PC-3 (cell line): Measurements from ENCODE around the gene FEN1. TPM values are rescaled to one million over a fixed set of nuclear protein-coding genes. Genes with fewer than 3 reads are reported as not detected.

Experiments used
- ATAC-seq: fragments of 200-7000 bp; cut with Tn5 transposase; 2 replicates; pipeline ENCODE4 v1.9.1; 2020; ENCODE audit warnings: mild to moderate bottlenecking, moderate library complexity
- BruUV-seq: library from RNA; stranded (reverse); fragments of 400-500 nt; replicated peaks from 2 replicates; lab custom pipeline; 2021; lab: Mats Ljungman, UMichigan
- CTCF ChIA-PET: fragments of 300-600 bp; sonication (Branson Sonifier 250); formaldehyde crosslinking; loops from one replicate; lab custom pipeline; 2022; ENCODE audit warnings: antibody characterized with exemption; lab: Charles Lee
- POLR2A ChIA-PET: fragments of 300-600 bp; sonication (Branson Sonifier 250); formaldehyde crosslinking; loops from one replicate; lab custom pipeline; 2022; ENCODE audit warnings: antibody characterized with exemption; ENCODE audit not compliant: unreplicated experiment; lab: Charles Lee
- DNase-seq: peaks from one replicate; pipeline ENCODE4 v3.0.0-alpha.2; 2015
- H2AFZ ChIP-seq: fragments of 300-600 bp; sonication (generic); 2 replicates; pipeline ENCODE4 v1.6.0; 2016; ENCODE audit warnings: antibody characterized with exemption, low read length
- H3F3A ChIP-seq: fragments of 300-600 bp; sonication (generic); one replicate; pipeline ENCODE4 v1.6.0; 2017; ENCODE audit warnings: antibody characterized with exemption, low read length, control low read depth, mild to moderate bottlenecking; ENCODE audit not compliant: unreplicated experiment
- H3K27ac ChIP-seq: fragments of 300-600 bp; sonication (generic); 2 replicates; pipeline ENCODE4 v1.5.1; 2016; ENCODE audit warnings: mild to moderate bottlenecking, low read length
- H3K27me3 ChIP-seq: fragments of 300-600 bp; sonication (generic); 2 replicates; pipeline ENCODE4 v1.6.1; 2016; ENCODE audit warnings: low read length, mixed read lengths
- H3K36me3 ChIP-seq: fragments of 300-600 bp; sonication (generic); 2 replicates; pipeline ENCODE4 v1.6.1; 2016; ENCODE audit warnings: low read depth, mixed run types, low read length, mixed read lengths
- H3K4me1 ChIP-seq: fragments of 300-600 bp; sonication (generic); 2 replicates; pipeline ENCODE4 v1.5.1; 2016; ENCODE audit warnings: low read length; ENCODE audit not compliant: insufficient read depth
- H3K4me2 ChIP-seq: fragments of 300-600 bp; sonication (generic); 2 replicates; pipeline ENCODE4 v1.6.0; 2016; ENCODE audit warnings: low read length
- H3K4me3 ChIP-seq: fragments of 300-600 bp; sonication (generic); 2 replicates; pipeline ENCODE4 v1.5.1; 2016; ENCODE audit warnings: mild to moderate bottlenecking, low read length, mixed read lengths
- H3K79me2 ChIP-seq: fragments of 300-600 bp; sonication (generic); 2 replicates; pipeline ENCODE4 v1.6.1; 2017; ENCODE audit warnings: low read length, mixed read lengths
- H3K9ac ChIP-seq: fragments of 300-600 bp; sonication (generic); 2 replicates; pipeline ENCODE4 v1.6.0; 2016; ENCODE audit warnings: mild to moderate bottlenecking, low read length
- H3K9me2 ChIP-seq: fragments of 300-600 bp; sonication (generic); replicated peaks from 2 replicates; pipeline ENCODE4 v1.6.1; 2016; ENCODE audit warnings: mixed run types, low read length, mixed read lengths
- H3K9me3 ChIP-seq: fragments of 300-600 bp; sonication (generic); 2 replicates; pipeline ENCODE4 v1.6.1; 2016; ENCODE audit warnings: low read length, mixed read lengths
- H4K20me1 ChIP-seq: fragments of 300-600 bp; sonication (generic); 2 replicates; pipeline ENCODE4 v1.6.1; 2016; ENCODE audit warnings: low read length, mixed read lengths
- CTCF ChIP-seq: fragments of 300-600 bp; sonication (generic); conservative IDR thresholded peaks from 2 replicates; pipeline ENCODE4 v1.5.1; 2017; ENCODE audit warnings: antibody characterized with exemption, low read depth, mild to moderate bottlenecking, low read length
- EZH2 ChIP-seq: fragments of 300-600 bp; sonication (generic); IDR thresholded peaks from one replicate; pipeline ENCODE4 v1.6.1; 2017; ENCODE audit warnings: antibody characterized with exemption, mild to moderate bottlenecking, low read length; ENCODE audit not compliant: unreplicated experiment
- EZH2phosphoT487 ChIP-seq: fragments of 300-600 bp; sonication (generic); IDR thresholded peaks from 2 replicates; pipeline ENCODE4 v1.6.1; 2018; ENCODE audit warnings: mild to moderate bottlenecking, antibody characterized with exemption, low read length, borderline replicate concordance
- intact Hi-C: fragments of 100-400 bp; cut with micrococcal nuclease; formaldehyde crosslinking; loops from 2 replicates; pipeline ENCODE4 v1.9.0; 2023
- total RNA-seq: library from RNA; depleted of rRNA; stranded (reverse); fragments of >200 nt; gene quantifications from 2 replicates; pipeline ENCODE4 v1.2.3, GENCODE V29; 2014

The FEN1 gene
- total RNA-seq, 1 experiment from 2014 or later = 132 TPM

- Histone ChIP-seq H2AFZ (no peak overlapping the region), H3K9me3 (no peaks in the 10 kb centered on the region), H3K4me1 (no peaks in the 10 kb centered on the region), H3K4me3 (no peak overlapping the region), H3K4me2 (no peak overlapping the region), H3K36me3 (peaks cover 4% of the 10 kb centered on the region; the same call in 1 of the 2 replicates), H3K9me2 (no peaks in the 10 kb centered on the region), H3K27me3 (no peaks in the 10 kb centered on the region), H3K27ac (no peak overlapping the region), H3K79me2 (no peaks in the 10 kb centered on the region), H3F3A (no peaks in the 10 kb centered on the region), H3K9ac (no peak overlapping the region), H4K20me1 (no peaks in the 10 kb centered on the region)
- CTCF ChIA-PET = no interaction called here
- ATAC-seq = no peak
- POLR2A ChIA-PET = no interaction called here
- intact Hi-C loops = no loop called here
- no peak for DNase-seq
- BruUV-seq = no TSS peak
- TF ChIP-seq CTCF (no peak), EZH2phosphoT487 (no peak), EZH2 (no peak)
Observed at GRCh38 chr11:61780581-61781162, 12.0 kb upstream of the FEN1 start.

GRCh38 chr11:61781585-61781984 is 11.1 kb upstream of the FEN1 start:
- Histone ChIP-seq H3K79me2 (no peaks in the 10 kb centered on the region), H3K36me3 (peaks cover 12% of the 10 kb centered on the region; the same call in 1 of the 2 replicates), H3K4me3 (no peak overlapping the region), H3K9me3 (no peaks in the 10 kb centered on the region), H4K20me1 (no peaks in the 10 kb centered on the region), H3F3A (no peaks in the 10 kb centered on the region), H3K27ac (no peak overlapping the region), H3K27me3 (no peaks in the 10 kb centered on the region), H2AFZ (no peak overlapping the region), H3K4me2 (no peak overlapping the region), H3K9me2 (no peaks in the 10 kb centered on the region), H3K9ac (no peak overlapping the region), H3K4me1 (no peaks in the 10 kb centered on the region)
- BruUV-seq = no TSS peak
- CTCF ChIA-PET = no interaction called here
- ATAC-seq (no peak), DNase-seq (no peak)
- TF ChIP-seq EZH2 = no peak
- no peak for TF ChIP-seq EZH2phosphoT487
- TF ChIP-seq CTCF = no peak
- intact Hi-C loops = no loop called here
- POLR2A ChIA-PET = no interaction called here

- peaks cover 12% of the 10 kb centered on the region; the same call in 1 of the 2 replicates for H3K36me3 ChIP-seq
- no peaks in the 10 kb centered on the region for H3K27me3 ChIP-seq
- no peak overlapping the region for H3K27ac ChIP-seq
- H3K9me2 ChIP-seq = no peaks in the 10 kb centered on the region
- ChIA-PET CTCF (no interaction called here), POLR2A (no interaction called here)
- no peaks in the 10 kb centered on the region for H4K20me1 ChIP-seq
- no peak overlapping the region for H3K9ac ChIP-seq
- H3K79me2 ChIP-seq = no peaks in the 10 kb centered on the region
- TF ChIP-seq EZH2 = no peak
- no peak for TF ChIP-seq CTCF
- TF ChIP-seq EZH2phosphoT487 = no peak
- no peak overlapping the region for H3K4me3 ChIP-seq
- no peaks in the 10 kb centered on the region for H3K9me3 ChIP-seq
- intact Hi-C loops = no loop called here
- H3F3A ChIP-seq = no peaks in the 10 kb centered on the region
- H3K4me2 ChIP-seq = no peak overlapping the region
- no peak for DNase-seq
- H3K4me1 ChIP-seq = no peaks in the 10 kb centered on the region
- no TSS peak for BruUV-seq
- no peak overlapping the region for H2AFZ ChIP-seq
- ATAC-seq = no peak
Observed at GRCh38 chr11:61782299-61782698, 10.4 kb upstream of the FEN1 start.
